NCI-H526 treated with DMSO at 0.1 percent for 48 hours (cell line): Measurements from ENCODE around the gene COL4A3.
A peak's percentile ranks its signal among the peaks of the same experiment; 100 is the strongest.
"Not testable (repeated sequence)": the region's sequence is repeated elsewhere in the genome, so short reads cannot be mapped to it uniquely, and the experiment has no call there.

ENCODE experiments used
- DNase-seq: peaks from one replicate; lab custom pipeline; 2025; lab: John Stamatoyannopoulos, UW

COL4A3 gene

GRCh38 chr2:227206406-227206805 is 42.0 kb downstream of the COL4A3 start:
- no peak for DNase-seq

- no peak for DNase-seq
These were observed 43.1 kb downstream of the COL4A3 start for GRCh38 chr2:227207573-227207972.

- no peak for DNase-seq
These were observed 50.2 kb downstream of the COL4A3 start for GRCh38 chr2:227214622-227215041.

- DNase-seq, result no peak
These were observed 55.1 kb downstream of the COL4A3 start for GRCh38 chr2:227219312-227220105.

- no peak for DNase-seq
These were observed 56.7 kb downstream of the COL4A3 start for GRCh38 chr2:227221120-227221519.

GRCh38 chr2:227222292-227222691 is 57.9 kb downstream of the COL4A3 start:
- no peak for DNase-seq

GRCh38 chr2:227225641-227226040 is 61.2 kb downstream of the COL4A3 start:
- DNase-seq, result not testable (repeated sequence)

GRCh38 chr2:227228061-227228667 is 63.7 kb downstream of the COL4A3 start:
- no peak for DNase-seq

- DNase-seq, result no peak
These were observed 65.7 kb downstream of the COL4A3 start for GRCh38 chr2:227230151-227230550.

GRCh38 chr2:227234429-227234828 is 70.0 kb downstream of the COL4A3 start:
- no peak for DNase-seq

GRCh38 chr2:227237786-227238185 is 73.4 kb downstream of the COL4A3 start:
- DNase-seq, result no peak

- no peak for DNase-seq
These were observed 74.1 kb downstream of the COL4A3 start for GRCh38 chr2:227238238-227239237.

GRCh38 chr2:227241005-227241404 is 76.6 kb downstream of the COL4A3 start:
- DNase-seq, result no peak

GRCh38 chr2:227248876-227249275 is 84.5 kb downstream of the COL4A3 start:
- DNase-seq, result peak; percentile 31

- no peak for DNase-seq
These were observed 88.4 kb downstream of the COL4A3 start for GRCh38 chr2:227252831-227253230.

- DNase-seq, result no peak
These were observed 92.2 kb downstream of the COL4A3 start for GRCh38 chr2:227256605-227257004.

- no peak for DNase-seq
These were observed 93.4 kb downstream of the COL4A3 start for GRCh38 chr2:227257820-227258219.

- no peak for DNase-seq
These were observed 95.6 kb downstream of the COL4A3 start for GRCh38 chr2:227260041-227260440.

- no peak for DNase-seq
These were observed 103.1 kb downstream of the COL4A3 start for GRCh38 chr2:227267410-227268115.

- DNase-seq, result no peak
These were observed 116.5 kb downstream of the COL4A3 start for GRCh38 chr2:227280895-227281294.

GRCh38 chr2:227285741-227286236 is 121.4 kb downstream of the COL4A3 start:
- no peak for DNase-seq

GRCh38 chr2:227287771-227288170 is 123.3 kb downstream of the COL4A3 start:
- no peak for DNase-seq
